GM12878 (cell line): ENCODE measurements around the gene ATOSA. TPM values are rescaled to one million over a fixed set of nuclear protein-coding genes. Genes with fewer than 3 reads are reported as not detected.

ENCODE experiments used
- ATAC-seq: fragments of 200-7000 bp; cut with Tn5 transposase; 3 replicates; pipeline ENCODE4 v1.9.1; 2020; ENCODE audit warnings: mild to moderate bottlenecking, moderate library complexity
- BruUV-seq: library from RNA; stranded (reverse); fragments of 400-500 nt; replicated peaks from 2 replicates; lab custom pipeline; 2021; lab: Mats Ljungman, UMichigan
- CTCF ChIA-PET: fragments of 300-600 bp; sonication (Branson Sonifier 250); formaldehyde crosslinking; extraction: SDS; loops from one replicate; lab custom pipeline; 2021; ENCODE audit warnings: inconsistent platforms; lab: Yijun Ruan, JAX
- POLR2A ChIA-PET: fragments of 350-600 bp; formaldehyde crosslinking; extraction: SDS; loops from one replicate; lab custom pipeline; 2021; ENCODE audit warnings: inconsistent platforms; lab: Charles Lee
- RAD21 ChIA-PET: fragments of 300-600 bp; sonication (Branson Sonifier 250); formaldehyde crosslinking; loops from one replicate; lab custom pipeline; 2023; ENCODE audit warnings: antibody characterized with exemption; ENCODE audit not compliant: unreplicated experiment; lab: Charles Lee
- SMC1A ChIA-PET: fragments of 300-600 bp; sonication (Branson Sonifier 250); formaldehyde crosslinking; loops from one replicate; lab custom pipeline; 2023; ENCODE audit not compliant: unreplicated experiment, uncharacterized antibody; lab: Charles Lee
- DNase-seq: peaks from one replicate; pipeline ENCODE4 v3.0.0-alpha.2; 2011; ENCODE audit warnings: low read depth, low spot score
- FAIRE-seq: peaks from 3 replicates; lab custom pipeline; 2011; peaks lifted over from hg19 to GRCh38; lab: Jason Lieb, UNC
- H2AFZ ChIP-seq: 2 replicates; pipeline ENCODE4 v1.6.0; 2011; ENCODE audit warnings: low read depth, low read length, control low read depth; ENCODE audit not compliant: control insufficient read depth
- H3K27ac ChIP-seq: 2 replicates; pipeline ENCODE4 v1.5.1; 2011; ENCODE audit warnings: control low read depth; ENCODE audit not compliant: control insufficient read depth, insufficient read depth
- H3K27me3 ChIP-seq, 2 experiments: replicated peaks in 1 of 2; 2 replicates each; pipeline versions ENCODE4 v1.6.0 to v1.6.1; 2011; ENCODE audit warnings: low read length in 1 of 2; ENCODE audit not compliant: control insufficient read depth in 2 of 2, insufficient read depth in 2 of 2
- H3K36me3 ChIP-seq, 2 experiments: 2 replicates each; pipeline ENCODE4 v1.5.1; 2011; ENCODE audit warnings: low read length in 1 of 2; ENCODE audit not compliant: control insufficient read depth in 2 of 2, insufficient read depth in 2 of 2
- H3K4me1 ChIP-seq: 2 replicates; pipeline ENCODE4 v1.6.1; 2011; ENCODE audit warnings: mild to moderate bottlenecking, low read length, moderate library complexity, mixed read lengths; ENCODE audit not compliant: control insufficient read depth, insufficient read depth
- H3K4me2 ChIP-seq: 2 replicates; pipeline ENCODE4 v1.6.0; 2011; ENCODE audit warnings: control low read depth; ENCODE audit not compliant: control insufficient read depth, insufficient read depth
- H3K4me3 ChIP-seq: fragments of 200-600 bp; sonication (generic); 2 replicates; pipeline ENCODE4 v1.5.1; 2016
- H3K79me2 ChIP-seq: 2 replicates; pipeline ENCODE4 v1.6.0; 2011; ENCODE audit warnings: low read length; ENCODE audit not compliant: control insufficient read depth, insufficient read depth
- H3K9ac ChIP-seq: 2 replicates; pipeline ENCODE4 v1.8.0; 2011; ENCODE audit warnings: low read length, control low read depth, mixed read lengths; ENCODE audit not compliant: control insufficient read depth, insufficient read depth
- H3K9me3 ChIP-seq: replicated peaks from 3 replicates; pipeline ENCODE4 v1.5.1; 2011; ENCODE audit warnings: mild to moderate bottlenecking, low read length; ENCODE audit not compliant: control insufficient read depth, insufficient read depth
- H4K20me1 ChIP-seq: 2 replicates; pipeline ENCODE4 v1.6.0; 2011; ENCODE audit not compliant: control insufficient read depth, insufficient read depth
- CBX5 ChIP-seq: sonication (generic); IDR thresholded peaks from 2 replicates; pipeline ENCODE4 v1.6.1; 2016; ENCODE audit warnings: low read depth, moderate library complexity, mild to moderate bottlenecking, inconsistent platforms
- CHD1 ChIP-seq: IDR thresholded peaks from 2 replicates; pipeline ENCODE4 v1.6.1; 2012; ENCODE audit warnings: low read depth, low read length, improper control_type of control experiment
- CREM ChIP-seq: IDR thresholded peaks from 2 replicates; pipeline ENCODE4 v1.6.1; 2014; ENCODE audit warnings: antibody characterized with exemption, low read depth
- DPF2 ChIP-seq: fragments of 450-650 bp; IDR thresholded peaks from 2 replicates; pipeline ENCODE4 v1.6.1; 2017; ENCODE audit warnings: mild to moderate bottlenecking
- IKZF1 ChIP-seq: fragments of 450-650 bp; conservative IDR thresholded peaks from 2 replicates; pipeline ENCODE4 v1.6.1; 2017; ENCODE audit warnings: antibody characterized with exemption, mild to moderate bottlenecking
- IRF4 ChIP-seq: IDR thresholded peaks from 2 replicates; pipeline ENCODE4 v1.6.1; 2011; ENCODE audit warnings: low read depth, low read length
- JUNB ChIP-seq: IDR thresholded peaks from 2 replicates; pipeline ENCODE4 v1.6.1; 2016; ENCODE audit warnings: antibody characterized with exemption, mild to moderate bottlenecking
- NFYA ChIP-seq: IDR thresholded peaks from 2 replicates; pipeline ENCODE4 v1.6.1; 2011; ENCODE audit warnings: low read depth, mild to moderate bottlenecking, low read length, improper control_type of control experiment, borderline replicate concordance
- NRF1 ChIP-seq: conservative IDR thresholded peaks from 2 replicates; pipeline ENCODE4 v1.6.1; 2011; ENCODE audit warnings: mild to moderate bottlenecking, low read depth, low read length, improper control_type of control experiment
- RBBP5 ChIP-seq: fragments of 200-600 bp; sonication (generic); conservative IDR thresholded peaks from 2 replicates; pipeline ENCODE4 v1.6.1; 2016
- SMAD5 ChIP-seq: IDR thresholded peaks from 2 replicates; pipeline ENCODE4 v1.6.1; 2016; ENCODE audit warnings: antibody characterized with exemption, low read depth
- SP1 ChIP-seq: IDR thresholded peaks from one replicate; pipeline ENCODE4 v1.6.1; 2011; ENCODE audit warnings: low read depth, low read length
- WGBS: methylation state at CpG from one replicate; pipeline ENCODE4 v1.1.6; 2016; ENCODE audit warnings: low lambda C conversion rate; ENCODE audit not compliant: insufficient replicate concordance, insufficient coverage; ENCODE audit errors: missing lambda C conversion rate; 5-methylcytosine and 5-hydroxymethylcytosine counted together
- in situ Hi-C: fragments of 300-500 bp; cut with MboI; formaldehyde crosslinking; loops from 9 replicates; pipeline ENCODE4 v1.14.3; 2018; ENCODE audit warnings: mixed read lengths
- intact Hi-C: fragments of 100-400 bp; cut with micrococcal nuclease; formaldehyde crosslinking; loops from one replicate; pipeline ENCODE4 v1.14.2; 2022; ENCODE audit not compliant: unreplicated experiment
- polyA plus RNA-seq, 11 experiments: library from polyadenylated mRNA; depleted of rRNA in 4 of 11; unstranded in 6 of 11; stranded (reverse) in 5 of 11; fragments of >200 nt; fragmentation: Nextera tagmentation in 4 of 11; fragmentation: Illumina TruSeq in 1 of 11; extraction: Ambion mirVana in 4 of 11; extraction: Trizol in 1 of 11; gene quantifications; 1 replicate in 1 of 11; 2 replicates in 10 of 11; pipeline versions ENCODE4 v1.2.1 to v1.2.3, GENCODE V29; 2011 to 2016; ENCODE audit warnings: inconsistent platforms in 2 of 11, missing spikeins in 2 of 11, low read depth in 1 of 11
- total RNA-seq, 4 experiments: library from RNA; depleted of rRNA in 3 of 4; stranded (reverse); fragments of >200 nt in 3 of 4; fragmentation: Illumina TruSeq in 1 of 4; extraction: Trizol in 1 of 4; gene quantifications; 2 replicates each; pipeline versions ENCODE4 v1.2.1 to v1.2.3, GENCODE V29; 2013 to 2021
- TF ChIP-seq, protein P1 (sequence below): IDR thresholded peaks from 2 replicates; pipeline ENCODE4 v1.6.1; 2011; ENCODE audit warnings: low read depth, low read length, improper control_type of control experiment, borderline replicate concordance
- TF ChIP-seq, protein P2 (sequence below): IDR thresholded peaks from 2 replicates; pipeline ENCODE4 v1.6.1; 2011; ENCODE audit warnings: low read depth, mild to moderate bottlenecking, low read length, moderate library complexity, borderline replicate concordance; ENCODE audit errors: extremely low read depth
- TF ChIP-seq, protein P3 (sequence below): fragments of 450-650 bp; formaldehyde crosslinking; IDR thresholded peaks from 2 replicates; pipeline ENCODE4 v1.4.0; 2020; ENCODE audit warnings: mild to moderate bottlenecking, moderate library complexity
- TF ChIP-seq, protein P4 (sequence below): fragments of 450-650 bp; IDR thresholded peaks from 2 replicates; pipeline ENCODE4 v1.6.1; 2017; ENCODE audit warnings: mild to moderate bottlenecking

Gene ATOSA
- total and polyA plus RNA-seq, 10 of the 15 experiments (the other 5 are each of a cell fraction or from before 2014, with no cell fraction given) = 6.8 to 24.3 (median 14.6) TPM

DNA sequence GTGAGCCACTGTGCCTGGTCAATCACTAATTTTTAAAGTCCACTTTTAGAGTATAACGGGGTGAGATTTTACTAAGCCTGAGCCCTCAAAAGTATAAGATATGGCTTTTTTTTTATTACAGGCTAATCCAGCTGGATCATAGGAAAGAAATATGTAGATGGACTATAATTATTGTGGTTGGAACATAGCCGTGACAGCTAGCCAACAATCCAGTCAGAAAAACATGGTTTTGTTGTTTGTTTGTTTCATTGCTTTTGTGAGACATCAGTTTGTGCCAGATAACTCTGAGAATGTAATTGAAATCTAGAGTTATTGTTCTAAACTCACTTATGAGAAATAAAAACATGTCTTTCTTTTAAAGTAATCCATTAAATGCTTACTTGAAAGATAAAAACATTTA, 37.3 kb upstream of the ATOSA start (continued):
- TF ChIP-seq RBBP5 = no peak

DNA sequence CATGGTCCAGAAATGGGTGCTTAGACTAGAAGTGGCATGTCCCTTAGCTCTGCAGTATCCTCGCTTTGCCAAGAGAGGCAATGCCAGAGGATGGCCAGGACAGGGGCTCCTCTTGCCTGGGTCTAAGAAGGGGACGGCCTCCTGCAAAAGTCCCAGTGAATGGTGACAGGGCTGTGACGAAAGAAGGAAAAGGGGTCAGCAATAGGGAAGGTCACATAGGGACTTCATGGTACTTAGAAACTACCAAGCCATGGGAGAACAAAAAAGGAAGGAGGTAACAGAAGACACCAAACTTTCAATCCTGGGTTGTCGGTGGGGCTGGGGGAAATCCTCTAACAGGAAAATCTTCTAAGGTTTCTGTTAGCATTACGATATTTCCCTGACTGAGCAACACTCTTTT, 36.2 kb upstream of the ATOSA start:
- Histone ChIP-seq H3K9me3 (no peaks in the 10 kb centered on the region; the same call in 2 of the 3 replicates), H4K20me1 (no peaks in the 10 kb centered on the region), H3K4me2 (no peak overlapping the region), H2AFZ (no peak overlapping the region), H3K9ac (no peak overlapping the region), H3K36me3 (no peaks in the 10 kb centered on the region), H3K4me3 (no peak overlapping the region), H3K4me1 (peaks cover 4% of the 10 kb centered on the region), H3K27ac (no peak overlapping the region), H3K79me2 (no peaks in the 10 kb centered on the region), H3K27me3 (no peaks in the 10 kb centered on the region)
- WGBS = 43% methylated on average over 5 of the region's 5 CpGs
- ATAC-seq = no peak
- POLR2A ChIA-PET = no interaction called here
- RAD21 ChIA-PET = no interaction called here
- FAIRE-seq = no peak
- intact Hi-C loops (no loop called here), in situ Hi-C loops (no loop called here)
- CTCF ChIA-PET = no interaction called here
- DNase-seq = no peak
- SMC1A ChIA-PET = interaction anchor here (1.4 kb wide), 1 partner anchor 149 kb away, joined by 4 read pairs; no protein-coding TSS in a partner anchor
- BruUV-seq = no TSS peak
- TF ChIP-seq NFYA (no peak), CHD1 (no peak), DPF2 (no peak), CREM (no peak), JUNB (no peak), CBX5 (no peak), SP1 (no peak), IRF4 (no peak), NRF1 (no peak), IKZF1 (no peak), SMAD5 (no peak)
- TF ChIP-seq, protein P1, sequence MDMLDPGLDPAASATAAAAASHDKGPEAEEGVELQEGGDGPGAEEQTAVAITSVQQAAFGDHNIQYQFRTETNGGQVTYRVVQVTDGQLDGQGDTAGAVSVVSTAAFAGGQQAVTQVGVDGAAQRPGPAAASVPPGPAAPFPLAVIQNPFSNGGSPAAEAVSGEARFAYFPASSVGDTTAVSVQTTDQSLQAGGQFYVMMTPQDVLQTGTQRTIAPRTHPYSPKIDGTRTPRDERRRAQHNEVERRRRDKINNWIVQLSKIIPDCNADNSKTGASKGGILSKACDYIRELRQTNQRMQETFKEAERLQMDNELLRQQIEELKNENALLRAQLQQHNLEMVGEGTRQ = no peak
- TF ChIP-seq, protein P2, sequence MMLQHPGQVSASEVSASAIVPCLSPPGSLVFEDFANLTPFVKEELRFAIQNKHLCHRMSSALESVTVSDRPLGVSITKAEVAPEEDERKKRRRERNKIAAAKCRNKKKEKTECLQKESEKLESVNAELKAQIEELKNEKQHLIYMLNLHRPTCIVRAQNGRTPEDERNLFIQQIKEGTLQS = no peak
- TF ChIP-seq, protein P3, sequence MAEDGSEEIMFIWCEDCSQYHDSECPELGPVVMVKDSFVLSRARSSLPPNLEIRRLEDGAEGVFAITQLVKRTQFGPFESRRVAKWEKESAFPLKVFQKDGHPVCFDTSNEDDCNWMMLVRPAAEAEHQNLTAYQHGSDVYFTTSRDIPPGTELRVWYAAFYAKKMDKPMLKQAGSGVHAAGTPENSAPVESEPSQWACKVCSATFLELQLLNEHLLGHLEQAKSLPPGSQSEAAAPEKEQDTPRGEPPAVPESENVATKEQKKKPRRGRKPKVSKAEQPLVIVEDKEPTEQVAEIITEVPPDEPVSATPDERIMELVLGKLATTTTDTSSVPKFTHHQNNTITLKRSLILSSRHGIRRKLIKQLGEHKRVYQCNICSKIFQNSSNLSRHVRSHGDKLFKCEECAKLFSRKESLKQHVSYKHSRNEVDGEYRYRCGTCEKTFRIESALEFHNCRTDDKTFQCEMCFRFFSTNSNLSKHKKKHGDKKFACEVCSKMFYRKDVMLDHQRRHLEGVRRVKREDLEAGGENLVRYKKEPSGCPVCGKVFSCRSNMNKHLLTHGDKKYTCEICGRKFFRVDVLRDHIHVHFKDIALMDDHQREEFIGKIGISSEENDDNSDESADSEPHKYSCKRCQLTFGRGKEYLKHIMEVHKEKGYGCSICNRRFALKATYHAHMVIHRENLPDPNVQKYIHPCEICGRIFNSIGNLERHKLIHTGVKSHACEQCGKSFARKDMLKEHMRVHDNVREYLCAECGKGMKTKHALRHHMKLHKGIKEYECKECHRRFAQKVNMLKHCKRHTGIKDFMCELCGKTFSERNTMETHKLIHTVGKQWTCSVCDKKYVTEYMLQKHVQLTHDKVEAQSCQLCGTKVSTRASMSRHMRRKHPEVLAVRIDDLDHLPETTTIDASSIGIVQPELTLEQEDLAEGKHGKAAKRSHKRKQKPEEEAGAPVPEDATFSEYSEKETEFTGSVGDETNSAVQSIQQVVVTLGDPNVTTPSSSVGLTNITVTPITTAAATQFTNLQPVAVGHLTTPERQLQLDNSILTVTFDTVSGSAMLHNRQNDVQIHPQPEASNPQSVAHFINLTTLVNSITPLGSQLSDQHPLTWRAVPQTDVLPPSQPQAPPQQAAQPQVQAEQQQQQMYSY = no peak
- TF ChIP-seq, protein P4, sequence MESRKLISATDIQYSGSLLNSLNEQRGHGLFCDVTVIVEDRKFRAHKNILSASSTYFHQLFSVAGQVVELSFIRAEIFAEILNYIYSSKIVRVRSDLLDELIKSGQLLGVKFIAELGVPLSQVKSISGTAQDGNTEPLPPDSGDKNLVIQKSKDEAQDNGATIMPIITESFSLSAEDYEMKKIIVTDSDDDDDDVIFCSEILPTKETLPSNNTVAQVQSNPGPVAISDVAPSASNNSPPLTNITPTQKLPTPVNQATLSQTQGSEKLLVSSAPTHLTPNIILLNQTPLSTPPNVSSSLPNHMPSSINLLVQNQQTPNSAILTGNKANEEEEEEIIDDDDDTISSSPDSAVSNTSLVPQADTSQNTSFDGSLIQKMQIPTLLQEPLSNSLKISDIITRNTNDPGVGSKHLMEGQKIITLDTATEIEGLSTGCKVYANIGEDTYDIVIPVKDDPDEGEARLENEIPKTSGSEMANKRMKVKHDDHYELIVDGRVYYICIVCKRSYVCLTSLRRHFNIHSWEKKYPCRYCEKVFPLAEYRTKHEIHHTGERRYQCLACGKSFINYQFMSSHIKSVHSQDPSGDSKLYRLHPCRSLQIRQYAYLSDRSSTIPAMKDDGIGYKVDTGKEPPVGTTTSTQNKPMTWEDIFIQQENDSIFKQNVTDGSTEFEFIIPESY = no peak
